Stimulated activated CD4-positive, alpha-beta T cell treated with anti-CD3 and anti-CD28 coated beads, Interleukin-1b, Interleukin-23, amount 100 ng/mL, for 24 hours (primary cell): ENCODE data around the gene DOC2B.
"Not testable (repeated sequence)": the region's sequence is repeated elsewhere in the genome, so short reads cannot be mapped to it uniquely, and the experiment has no call there.

Source experiments
- DNase-seq, 4 experiments: peaks; one replicate each; pipeline ENCODE4 v3.0.0-alpha.2; 2020; ENCODE audit warnings: low read depth in 4 of 4, low spot score in 1 of 4

DOC2B gene

GRCh38 chr17:193426-193810 is 12.0 kb upstream of the DOC2B start:
- DNase-seq, result no peak

GRCh38 chr17:192666-193425 is 11.4 kb upstream of the DOC2B start:
- DNase-seq, result no peak

- DNase-seq, result no peak
These were observed 8.0 kb upstream of the DOC2B start for GRCh38 chr17:189444-189843.

GRCh38 chr17:187130-187529 is 5.7 kb upstream of the DOC2B start:
- no peak for DNase-seq

GRCh38 chr17:185445-186138 is 4.1 kb upstream of the DOC2B start:
- DNase-seq, result peak in 1 of 4 experiments; percentile 13

- DNase-seq, result no peak
These were observed 1.6 kb upstream of the DOC2B start for GRCh38 chr17:183021-183420.

GRCh38 chr17:182050-182751 is 751 bp upstream of the DOC2B start:
- DNase-seq, result no peak

GRCh38 chr17:180381-181244 is 837 bp downstream of the DOC2B start:
- no peak for DNase-seq

- no peak for DNase-seq
These were observed 1.6 kb downstream of the DOC2B start for GRCh38 chr17:179781-180380.

- DNase-seq, result no peak
These were observed 2.4 kb downstream of the DOC2B start for GRCh38 chr17:179066-179432.

- DNase-seq, result no peak
These were observed 3.0 kb downstream of the DOC2B start for GRCh38 chr17:178292-179065.

- no peak for DNase-seq
These were observed 3.7 kb downstream of the DOC2B start for GRCh38 chr17:177762-178161.

GRCh38 chr17:177155-177554 is 4.3 kb downstream of the DOC2B start:
- no peak for DNase-seq

- DNase-seq, result no peak
These were observed 8.1 kb downstream of the DOC2B start for GRCh38 chr17:173166-173911.

GRCh38 chr17:172401-172800 is 9.0 kb downstream of the DOC2B start:
- DNase-seq, result no peak

GRCh38 chr17:171871-172270 is 9.6 kb downstream of the DOC2B start:
- no peak for DNase-seq

- no peak for DNase-seq
These were observed 11.2 kb downstream of the DOC2B start for GRCh38 chr17:170130-170670.

GRCh38 chr17:168614-169013 is 12.8 kb downstream of the DOC2B start:
- not testable (repeated sequence) for DNase-seq

GRCh38 chr17:165939-166338 is 15.5 kb downstream of the DOC2B start:
- no peak for DNase-seq
